K562 (cell line): ENCODE results near the gene GPN3. TPM values are rescaled to one million over a fixed set of nuclear protein-coding genes. Genes with fewer than 3 reads are reported as not detected.

Experiments used
- BACH1 ChIP-seq: fragments of 200-800 bp; sonication (Bioruptor generic); IDR thresholded peaks from 2 replicates; pipeline ENCODE4 v1.6.1; 2016; ENCODE audit warnings: missing genetic modification characterization, missing compliant biosample characterization
- CHD4 ChIP-seq: fragments of 200-600 bp; sonication (generic); IDR thresholded peaks from 3 replicates; pipeline ENCODE4 v1.6.1; 2012; ENCODE audit warnings: low read depth, mild to moderate bottlenecking, mixed read lengths, low read length, inconsistent platforms; ENCODE audit not compliant: insufficient read depth, insufficient replicate concordance, poor library complexity, severe bottlenecking
- HMGN3 ChIP-seq: IDR thresholded peaks from 2 replicates; pipeline ENCODE4 v1.6.1; 2011; ENCODE audit warnings: borderline replicate concordance, low read depth, mild to moderate bottlenecking, mixed read lengths, low read length; ENCODE audit not compliant: insufficient read length; ENCODE audit errors: extremely low read depth
- IFI16 ChIP-seq: fragments of 250-450 bp; sonication (Bioruptor Pico); IDR thresholded peaks from 2 replicates; pipeline ENCODE4 v2.1.2; 2022; ENCODE audit warnings: mild to moderate bottlenecking, inconsistent platforms
- KDM1A ChIP-seq, 2 experiments: fragments of 450-650 bp; IDR thresholded peaks; 2 replicates each; pipeline ENCODE4 v1.6.1; 2016; ENCODE audit warnings: mild to moderate bottlenecking in 2 of 2
- MCM2 ChIP-seq: fragments of 450-650 bp; IDR thresholded peaks from 2 replicates; pipeline ENCODE4 v1.6.1; 2017; ENCODE audit warnings: low read depth, mild to moderate bottlenecking
- NR3C1 ChIP-seq: sonication (generic); formaldehyde crosslinking; IDR thresholded peaks from 2 replicates; pipeline ENCODE4 v1.8.1; 2022; ENCODE audit warnings: missing genetic modification reagents
- PCBP2 ChIP-seq: fragments of 200-400 bp; formaldehyde crosslinking; IDR thresholded peaks from 2 replicates; pipeline ENCODE4 v1.6.1; 2018; ENCODE audit warnings: low read length, low read depth, mild to moderate bottlenecking, moderate library complexity; ENCODE audit not compliant: poor library complexity, severe bottlenecking
- POLR2G ChIP-seq: fragments of 200-400 bp; formaldehyde crosslinking; IDR thresholded peaks from 2 replicates; pipeline ENCODE4 v1.6.1; 2017; ENCODE audit warnings: low read depth, mild to moderate bottlenecking, antibody characterized with exemption, low read length, moderate library complexity
- RBM15 ChIP-seq: fragments of 200-400 bp; formaldehyde crosslinking; IDR thresholded peaks from 2 replicates; pipeline ENCODE4 v1.6.1; 2018; ENCODE audit warnings: mild to moderate bottlenecking, low read length, moderate library complexity; ENCODE audit not compliant: insufficient read depth
- SLC30A9 ChIP-seq: fragments of 250-450 bp; sonication (Bioruptor Pico); IDR thresholded peaks from 2 replicates; pipeline ENCODE4 v1.8.0; 2022; ENCODE audit warnings: mild to moderate bottlenecking, moderate library complexity
- SPI1 ChIP-seq: IDR thresholded peaks from 2 replicates; pipeline ENCODE4 v1.6.1; 2011; ENCODE audit warnings: low read depth, low read length, control low read depth, borderline replicate concordance
- TAF15 ChIP-seq: fragments of 200-400 bp; formaldehyde crosslinking; IDR thresholded peaks from 2 replicates; pipeline ENCODE4 v1.6.1; 2017; ENCODE audit warnings: mild to moderate bottlenecking, low read depth, low read length, moderate library complexity
- TCF7L2 ChIP-seq: fragments of 150-350 bp; IDR thresholded peaks from 2 replicates; pipeline ENCODE4 v1.6.1; 2016; ENCODE audit warnings: low read depth, mild to moderate bottlenecking, low read length, moderate library complexity
- polyA plus RNA-seq, 8 experiments: library from polyadenylated mRNA; depleted of rRNA in 4 of 8; stranded (reverse) in 5 of 8; unstranded in 3 of 8; fragments of >200 nt; fragmentation: Nextera tagmentation in 2 of 8; fragmentation: Illumina TruSeq in 1 of 8; extraction: Ambion mirVana in 2 of 8; extraction: Trizol in 1 of 8; gene quantifications; 2 replicates each; pipeline versions ENCODE4 v1.2.1 to v1.2.3, GENCODE V29; 2011 to 2014; ENCODE audit warnings: inconsistent platforms in 1 of 8, missing spikeins in 1 of 8
- total RNA-seq, 7 experiments: library from RNA; depleted of rRNA in 6 of 7; stranded (reverse); fragments of >200 nt in 6 of 7; fragmentation: Illumina TruSeq in 2 of 7; extraction: Trizol in 2 of 7; gene quantifications; 2 replicates each; pipeline versions ENCODE4 v1.2.1 to v1.2.3, GENCODE V29; 2011 to 2021; ENCODE audit warnings: low replicate concordance in 1 of 7
- TF ChIP-seq, protein P1 (sequence below): fragments of 250-450 bp; sonication (Bioruptor Pico); IDR thresholded peaks from 2 replicates; pipeline ENCODE4 v1.4.0; 2020; ENCODE audit warnings: mild to moderate bottlenecking, moderate library complexity
- TF ChIP-seq, protein P2 (sequence below), 2 experiments: IDR thresholded peaks; 2 replicates each; pipeline ENCODE4 v1.6.1; 2012; ENCODE audit warnings: improper control_type of control experiment in 2 of 2, low read depth in 2 of 2, low read length in 2 of 2, borderline replicate concordance in 1 of 2
- TF ChIP-seq, protein P3 (sequence below): sonication (generic); formaldehyde crosslinking; IDR thresholded peaks from 2 replicates; pipeline ENCODE4 v1.5.0; 2020; ENCODE audit warnings: missing genetic modification reagents
- TF ChIP-seq, protein P4 (sequence below), 2 experiments: fragments of 450-650 bp in 1 of 2; IDR thresholded peaks; 2 replicates each; pipeline ENCODE4 v1.6.1; 2011 to 2017; ENCODE audit warnings: low read depth in 2 of 2, antibody characterized with exemption in 1 of 2, borderline replicate concordance in 1 of 2, low read length in 1 of 2, mild to moderate bottlenecking in 1 of 2, mixed read lengths in 1 of 2; ENCODE audit not compliant: control insufficient read depth in 1 of 2

Gene GPN3
- total and polyA plus RNA-seq, 9 of the 15 experiments (the other 6 are each of a cell fraction or from before 2014, with no cell fraction given) = 35.8 to 123 (median 64.2) TPM

DNA sequence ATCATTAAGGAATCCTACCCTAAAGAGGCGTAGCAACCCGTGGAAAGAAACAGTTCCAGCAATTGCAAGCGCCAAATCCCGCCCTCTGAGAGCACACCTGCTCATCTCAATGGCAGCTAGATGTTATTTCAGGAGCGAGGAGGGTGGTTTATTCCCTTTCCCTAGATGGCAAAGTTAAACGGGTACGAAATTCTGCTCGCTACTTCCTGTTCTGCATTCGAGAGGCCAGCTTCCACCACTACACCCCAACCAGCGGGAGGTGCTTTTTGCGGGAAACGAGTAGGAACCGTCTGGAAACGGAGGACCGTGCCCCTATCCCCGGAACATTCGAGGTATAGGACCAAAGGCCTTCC lies 33.3 kb upstream of the GPN3 start (continued):
- TF ChIP-seq, protein P1, sequence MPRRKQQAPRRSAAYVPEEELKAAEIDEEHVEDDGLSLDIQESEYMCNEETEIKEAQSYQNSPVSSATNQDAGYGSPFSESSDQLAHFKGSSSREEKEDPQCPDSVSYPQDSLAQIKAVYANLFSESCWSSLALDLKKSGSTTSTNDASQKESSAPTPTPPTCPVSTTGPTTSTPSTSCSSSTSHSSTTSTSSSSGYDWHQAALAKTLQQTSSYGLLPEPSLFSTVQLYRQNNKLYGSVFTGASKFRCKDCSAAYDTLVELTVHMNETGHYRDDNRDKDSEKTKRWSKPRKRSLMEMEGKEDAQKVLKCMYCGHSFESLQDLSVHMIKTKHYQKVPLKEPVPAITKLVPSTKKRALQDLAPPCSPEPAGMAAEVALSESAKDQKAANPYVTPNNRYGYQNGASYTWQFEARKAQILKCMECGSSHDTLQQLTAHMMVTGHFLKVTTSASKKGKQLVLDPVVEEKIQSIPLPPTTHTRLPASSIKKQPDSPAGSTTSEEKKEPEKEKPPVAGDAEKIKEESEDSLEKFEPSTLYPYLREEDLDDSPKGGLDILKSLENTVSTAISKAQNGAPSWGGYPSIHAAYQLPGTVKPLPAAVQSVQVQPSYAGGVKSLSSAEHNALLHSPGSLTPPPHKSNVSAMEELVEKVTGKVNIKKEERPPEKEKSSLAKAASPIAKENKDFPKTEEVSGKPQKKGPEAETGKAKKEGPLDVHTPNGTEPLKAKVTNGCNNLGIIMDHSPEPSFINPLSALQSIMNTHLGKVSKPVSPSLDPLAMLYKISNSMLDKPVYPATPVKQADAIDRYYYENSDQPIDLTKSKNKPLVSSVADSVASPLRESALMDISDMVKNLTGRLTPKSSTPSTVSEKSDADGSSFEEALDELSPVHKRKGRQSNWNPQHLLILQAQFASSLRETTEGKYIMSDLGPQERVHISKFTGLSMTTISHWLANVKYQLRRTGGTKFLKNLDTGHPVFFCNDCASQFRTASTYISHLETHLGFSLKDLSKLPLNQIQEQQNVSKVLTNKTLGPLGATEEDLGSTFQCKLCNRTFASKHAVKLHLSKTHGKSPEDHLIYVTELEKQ (CRISPR knock-in tag) = no peak
- TF ChIP-seq, protein P2, sequence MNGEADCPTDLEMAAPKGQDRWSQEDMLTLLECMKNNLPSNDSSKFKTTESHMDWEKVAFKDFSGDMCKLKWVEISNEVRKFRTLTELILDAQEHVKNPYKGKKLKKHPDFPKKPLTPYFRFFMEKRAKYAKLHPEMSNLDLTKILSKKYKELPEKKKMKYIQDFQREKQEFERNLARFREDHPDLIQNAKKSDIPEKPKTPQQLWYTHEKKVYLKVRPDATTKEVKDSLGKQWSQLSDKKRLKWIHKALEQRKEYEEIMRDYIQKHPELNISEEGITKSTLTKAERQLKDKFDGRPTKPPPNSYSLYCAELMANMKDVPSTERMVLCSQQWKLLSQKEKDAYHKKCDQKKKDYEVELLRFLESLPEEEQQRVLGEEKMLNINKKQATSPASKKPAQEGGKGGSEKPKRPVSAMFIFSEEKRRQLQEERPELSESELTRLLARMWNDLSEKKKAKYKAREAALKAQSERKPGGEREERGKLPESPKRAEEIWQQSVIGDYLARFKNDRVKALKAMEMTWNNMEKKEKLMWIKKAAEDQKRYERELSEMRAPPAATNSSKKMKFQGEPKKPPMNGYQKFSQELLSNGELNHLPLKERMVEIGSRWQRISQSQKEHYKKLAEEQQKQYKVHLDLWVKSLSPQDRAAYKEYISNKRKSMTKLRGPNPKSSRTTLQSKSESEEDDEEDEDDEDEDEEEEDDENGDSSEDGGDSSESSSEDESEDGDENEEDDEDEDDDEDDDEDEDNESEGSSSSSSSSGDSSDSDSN (IDR thresholded peaks at IDR 0.05; ENCODE audit: borderline replicate concordance in 1 of 2, low read depth in 2 of 2, low read length in 2 of 2) = peak in 1 of 2 experiments; percentile 87; a peak in 1 of 4 replicates
- no peak for TF ChIP-seq BACH1
- TF ChIP-seq MCM2 = no peak
- no peak for TF ChIP-seq HMGN3
- TF ChIP-seq CHD4 = no peak
- no peak for TF ChIP-seq NR3C1 (CRISPR knock-in tag)
- TF ChIP-seq SLC30A9 (CRISPR knock-in tag) = no peak
- TF ChIP-seq PCBP2 = no peak
- TF ChIP-seq, protein P3, sequence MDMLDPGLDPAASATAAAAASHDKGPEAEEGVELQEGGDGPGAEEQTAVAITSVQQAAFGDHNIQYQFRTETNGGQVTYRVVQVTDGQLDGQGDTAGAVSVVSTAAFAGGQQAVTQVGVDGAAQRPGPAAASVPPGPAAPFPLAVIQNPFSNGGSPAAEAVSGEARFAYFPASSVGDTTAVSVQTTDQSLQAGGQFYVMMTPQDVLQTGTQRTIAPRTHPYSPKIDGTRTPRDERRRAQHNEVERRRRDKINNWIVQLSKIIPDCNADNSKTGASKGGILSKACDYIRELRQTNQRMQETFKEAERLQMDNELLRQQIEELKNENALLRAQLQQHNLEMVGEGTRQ (CRISPR knock-in tag) = no peak
- TF ChIP-seq IFI16 (CRISPR knock-in tag) = no peak
- no peak for TF ChIP-seq RBM15
- no peak for TF ChIP-seq POLR2G
- TF ChIP-seq SPI1 = 0 out of 2 replicates have a peak, but pooled peaks have one; percentile 6
- TF ChIP-seq, protein P4, sequence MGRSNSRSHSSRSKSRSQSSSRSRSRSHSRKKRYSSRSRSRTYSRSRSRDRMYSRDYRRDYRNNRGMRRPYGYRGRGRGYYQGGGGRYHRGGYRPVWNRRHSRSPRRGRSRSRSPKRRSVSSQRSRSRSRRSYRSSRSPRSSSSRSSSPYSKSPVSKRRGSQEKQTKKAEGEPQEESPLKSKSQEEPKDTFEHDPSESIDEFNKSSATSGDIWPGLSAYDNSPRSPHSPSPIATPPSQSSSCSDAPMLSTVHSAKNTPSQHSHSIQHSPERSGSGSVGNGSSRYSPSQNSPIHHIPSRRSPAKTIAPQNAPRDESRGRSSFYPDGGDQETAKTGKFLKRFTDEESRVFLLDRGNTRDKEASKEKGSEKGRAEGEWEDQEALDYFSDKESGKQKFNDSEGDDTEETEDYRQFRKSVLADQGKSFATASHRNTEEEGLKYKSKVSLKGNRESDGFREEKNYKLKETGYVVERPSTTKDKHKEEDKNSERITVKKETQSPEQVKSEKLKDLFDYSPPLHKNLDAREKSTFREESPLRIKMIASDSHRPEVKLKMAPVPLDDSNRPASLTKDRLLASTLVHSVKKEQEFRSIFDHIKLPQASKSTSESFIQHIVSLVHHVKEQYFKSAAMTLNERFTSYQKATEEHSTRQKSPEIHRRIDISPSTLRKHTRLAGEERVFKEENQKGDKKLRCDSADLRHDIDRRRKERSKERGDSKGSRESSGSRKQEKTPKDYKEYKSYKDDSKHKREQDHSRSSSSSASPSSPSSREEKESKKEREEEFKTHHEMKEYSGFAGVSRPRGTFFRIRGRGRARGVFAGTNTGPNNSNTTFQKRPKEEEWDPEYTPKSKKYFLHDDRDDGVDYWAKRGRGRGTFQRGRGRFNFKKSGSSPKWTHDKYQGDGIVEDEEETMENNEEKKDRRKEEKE (IDR thresholded peaks at IDR 0.05; ENCODE audit: borderline replicate concordance in 1 of 2, control insufficient read depth in 1 of 2, low read depth in 2 of 2, low read length in 1 of 2) = no peak
- no peak for TF ChIP-seq TAF15
- no peak for TF ChIP-seq KDM1A (IDR thresholded peaks at IDR 0.05)
- no peak for TF ChIP-seq TCF7L2
